Measurements from ENCODE around the gene ODR4. TPM values are rescaled to one million over a fixed set of nuclear protein-coding genes. Genes with fewer than 3 reads are reported as not detected.

ODR4 gene
- total and polyA plus RNA-seq, 2 of the 4 experiments (the other 2 are of a cell fraction): 9.4 to 9.7 TPM

- DNase-seq (no peak), ATAC-seq (ENCODE audit: low read depth) (no peak)
- H3K27me3 ChIP-seq (ENCODE audit: control insufficient read depth, insufficient read depth, low read length): no peaks in the 10 kb centered on the region
- no peak overlapping the region for H3K9ac ChIP-seq (ENCODE audit: low read depth, low read length)
- H3K9me3 ChIP-seq (ENCODE audit: control insufficient read depth, insufficient read depth, low read length): no peaks in the 10 kb centered on the region
- no peak overlapping the region for H3K56ac ChIP-seq (ENCODE audit: extremely low read depth, insufficient read depth, low read length)
- no peak overlapping the region for H3K18ac ChIP-seq (ENCODE audit: low read depth, low read length)
- H2BK15ac ChIP-seq (ENCODE audit: low read depth, low read length): no peak overlapping the region
- H2BK120ac ChIP-seq (ENCODE audit: low read depth, low read length): no peak overlapping the region
- no peak overlapping the region for H2BK5ac ChIP-seq (ENCODE audit: low read depth, low read length, poor library complexity, severe bottlenecking)
- no peak overlapping the region for H3K14ac ChIP-seq (replicated peaks; ENCODE audit: low read depth, low read length)
- no peak overlapping the region for H4K8ac ChIP-seq (ENCODE audit: low read depth in 2 of 2, low read length in 2 of 2)
- no CpG with 5 or more reads among the region's 4 CpGs for WGBS, 2 experiments (ENCODE audit: extremely low coverage in 2 of 2, insufficient read length in 1 of 2)
- TF ChIP-seq MAFK (IDR thresholded peaks at IDR 0.05; ENCODE audit: low read depth, low read length) (0 out of 2 replicates have a peak, but pooled peaks have one; percentile 26), FOS (IDR thresholded peaks at IDR 0.05; ENCODE audit: low read depth, low read length) (no peak)
- no peak overlapping the region for H2AK5ac ChIP-seq (ENCODE audit: low read depth, low read length)
- no peak overlapping the region for H3K27ac ChIP-seq (ENCODE audit: insufficient read depth, low read length)
- H4K5ac ChIP-seq (ENCODE audit: low read depth, low read length): no peak overlapping the region
- no peak overlapping the region for H2AFZ ChIP-seq (replicated peaks; ENCODE audit: low read length, poor library complexity)
- POLR2A ChIA-PET (ENCODE audit: unreplicated experiment): no interaction called here
- no peak overlapping the region for H3K4ac ChIP-seq (ENCODE audit: low read depth, low read length)
- no peaks in the 10 kb centered on the region for H3K4me1 ChIP-seq (ENCODE audit: control insufficient read depth, insufficient read depth, low read length)
- intact Hi-C loops (cut with micrococcal nuclease) (no loop called here), dilution Hi-C loops (cut with HindIII; ENCODE audit: low sequenced_read_pairs, unreplicated experiment) (no loop called here), in situ Hi-C loops (cut with MboI; ENCODE audit: low sequenced_read_pairs) (no loop called here)
- H3K23ac ChIP-seq (ENCODE audit: low read depth, low read length): no peak overlapping the region
- H4K91ac ChIP-seq (ENCODE audit: insufficient read depth, low read depth, low read length): no peak overlapping the region
- no peaks in the 10 kb centered on the region for H3K79me1 ChIP-seq (ENCODE audit: low read depth in 1 of 2, low read length in 2 of 2)
- no TSS peak for BruUV-seq (replicated peaks)
- H2BK20ac ChIP-seq (ENCODE audit: low read depth, low read length): no peak overlapping the region
- H3K4me2 ChIP-seq (ENCODE audit: low read depth, low read length): no peak overlapping the region
- CTCF ChIA-PET: no interaction called here
- H2AK9ac ChIP-seq (replicated peaks; ENCODE audit: low read depth, low read length, poor library complexity): no peak overlapping the region
- no peaks in the 10 kb centered on the region for H3K36me3 ChIP-seq (ENCODE audit: control insufficient read depth, insufficient read depth, low read length)
- H4K20me1 ChIP-seq (ENCODE audit: insufficient read depth, low read length): no peaks in the 10 kb centered on the region
- no peaks in the 10 kb centered on the region for H3K9me1 ChIP-seq (ENCODE audit: insufficient read depth, low read length)
- no peak overlapping the region for H3K4me3 ChIP-seq (ENCODE audit: insufficient read depth, low read depth, low read length)
Observed at GRCh38 chr1:186446152-186446551, 70.5 kb downstream of the ODR4 start.

Data from IMR-90 (cell line).